Panc1 (cell line): Measurements from ENCODE around the gene RGCC. TPM values are rescaled to one million over a fixed set of nuclear protein-coding genes. Genes with fewer than 3 reads are reported as not detected.

Source experiments
- ATAC-seq: fragments of 200-7000 bp; cut with Tn5 transposase; 2 replicates; pipeline ENCODE4 v1.9.1; 2020; ENCODE audit warnings: mild to moderate bottlenecking, moderate library complexity
- BruUV-seq: library from RNA; stranded (reverse); fragments of 400-500 nt; replicated peaks from 2 replicates; lab custom pipeline; 2021; lab: Mats Ljungman, UMichigan
- CTCF ChIA-PET: fragments of 300-600 bp; sonication (Branson Sonifier 250); formaldehyde crosslinking; loops from one replicate; lab custom pipeline; 2022; ENCODE audit warnings: antibody characterized with exemption; lab: Charles Lee
- POLR2A ChIA-PET: fragments of 300-600 bp; sonication (Branson Sonifier 250); formaldehyde crosslinking; loops from one replicate; lab custom pipeline; 2022; ENCODE audit warnings: antibody characterized with exemption; lab: Charles Lee
- DNase-seq: peaks from one replicate; pipeline ENCODE4 v3.0.0-alpha.2; 2010; ENCODE audit warnings: low read depth, low spot score
- H3K27ac ChIP-seq: 2 replicates; pipeline ENCODE4 v1.5.1; 2011; ENCODE audit warnings: mild to moderate bottlenecking, low read length, inconsistent platforms
- H3K27me3 ChIP-seq: fragments of 200-500 bp; sonication (Bioruptor generic); 2 replicates; pipeline ENCODE4 v1.6.0; 2014; ENCODE audit warnings: low read length, inconsistent platforms; ENCODE audit not compliant: control insufficient read depth, insufficient read depth
- H3K36me3 ChIP-seq: fragments of 200-500 bp; sonication (Bioruptor generic); 2 replicates; pipeline ENCODE4 v1.5.1; 2014; ENCODE audit warnings: inconsistent platforms, mild to moderate bottlenecking, low read length, moderate library complexity; ENCODE audit not compliant: control insufficient read depth, insufficient read depth
- H3K4me1 ChIP-seq: 2 replicates; pipeline ENCODE4 v1.5.1; 2011; ENCODE audit warnings: inconsistent platforms, mild to moderate bottlenecking, low read length, moderate library complexity; ENCODE audit not compliant: control insufficient read depth, insufficient read depth
- H3K4me3 ChIP-seq, 2 experiments: 2 replicates each; pipeline ENCODE4 v1.5.1; 2011 to 2012; ENCODE audit warnings: low read depth in 2 of 2, low read length in 2 of 2, mild to moderate bottlenecking in 2 of 2, inconsistent platforms in 1 of 2, moderate library complexity in 1 of 2
- H3K9me3 ChIP-seq: fragments of 200-500 bp; sonication (Bioruptor generic); 2 replicates; pipeline ENCODE4 v1.5.1; 2014; ENCODE audit warnings: low read depth, mild to moderate bottlenecking, inconsistent platforms, low read length, moderate library complexity; ENCODE audit not compliant: control insufficient read depth, insufficient read depth
- CTCF ChIP-seq: fragments of 450-650 bp; IDR thresholded peaks from 2 replicates; pipeline ENCODE4 v1.5.1; 2017; ENCODE audit warnings: mild to moderate bottlenecking
- POLR2AphosphoS5 ChIP-seq: IDR thresholded peaks from 2 replicates; pipeline ENCODE4 v1.6.1; 2012; ENCODE audit warnings: mild to moderate bottlenecking, low read depth, low read length, moderate library complexity
- SIN3A ChIP-seq: IDR thresholded peaks from 2 replicates; pipeline ENCODE4 v1.6.1; 2012; ENCODE audit warnings: low read depth, mild to moderate bottlenecking, low read length, moderate library complexity, borderline replicate concordance; ENCODE audit not compliant: insufficient read depth
- TCF7L2 ChIP-seq: IDR thresholded peaks from 2 replicates; pipeline ENCODE4 v1.6.1; 2011; ENCODE audit warnings: mild to moderate bottlenecking, low read depth, low read length, inconsistent platforms
- in situ Hi-C: cut with HindIII; loops from 2 replicates; pipeline ENCODE4 v1.10.0; 2016; ENCODE audit warnings: low sequenced_read_pairs, low pct_unique_long_range_greater_than_20kb
- intact Hi-C: fragments of 100-400 bp; cut with micrococcal nuclease; formaldehyde crosslinking; loops from one replicate; pipeline ENCODE4 v1.10.0; 2022; ENCODE audit not compliant: unreplicated experiment
- total RNA-seq: library from RNA; stranded (reverse); gene quantifications from one replicate; pipeline ENCODE4 v1.2.1, GENCODE V29; 2021; ENCODE audit not compliant: unreplicated experiment
- TF ChIP-seq, protein P1 (sequence below), 2 experiments: IDR thresholded peaks; 2 replicates each; pipeline ENCODE4 v1.6.1; 2011 to 2012; ENCODE audit warnings: low read depth in 2 of 2, control low read depth in 1 of 2, low read length in 1 of 2, mild to moderate bottlenecking in 1 of 2, moderate library complexity in 1 of 2; ENCODE audit not compliant: insufficient read depth in 1 of 2

RGCC gene
- total RNA-seq, 1 experiment from 2014 or later, result 6.7 TPM

DNA sequence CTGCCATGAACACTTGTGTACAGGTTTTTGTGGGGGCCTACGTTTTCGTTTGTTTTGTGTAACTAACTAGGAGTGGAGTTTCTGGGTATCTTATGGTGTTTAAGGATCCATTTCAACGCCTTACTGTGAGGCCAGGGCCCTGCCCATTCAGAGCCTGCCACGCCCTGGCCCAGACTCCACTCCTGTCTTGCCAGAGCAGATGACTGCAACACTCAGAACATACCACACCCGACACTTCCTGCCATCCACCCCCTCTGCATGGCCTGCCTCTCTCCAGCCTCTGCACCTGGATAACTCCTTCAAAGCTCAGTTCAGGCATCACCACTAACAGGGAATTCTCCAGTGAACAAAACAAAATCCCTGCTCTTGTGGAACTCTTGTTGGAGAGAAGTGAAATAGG, 43.2 kb downstream of the RGCC start:
- no peaks in the 10 kb centered on the region for H3K4me1 ChIP-seq
- H3K27ac ChIP-seq, result no peak overlapping the region
- no TSS peak for BruUV-seq
- no peaks in the 10 kb centered on the region for H3K36me3 ChIP-seq
- no peak for DNase-seq
- POLR2A ChIA-PET, result no interaction called here
- CTCF ChIA-PET, result no interaction called here
- no peaks in the 10 kb centered on the region for H3K9me3 ChIP-seq
- intact Hi-C loops, result no loop called here
- no peak for ATAC-seq
- no peaks in the 10 kb centered on the region for H3K27me3 ChIP-seq
- in situ Hi-C loops, result no loop called here
- H3K4me3 ChIP-seq, result no peak overlapping the region
- TF ChIP-seq, protein P1, sequence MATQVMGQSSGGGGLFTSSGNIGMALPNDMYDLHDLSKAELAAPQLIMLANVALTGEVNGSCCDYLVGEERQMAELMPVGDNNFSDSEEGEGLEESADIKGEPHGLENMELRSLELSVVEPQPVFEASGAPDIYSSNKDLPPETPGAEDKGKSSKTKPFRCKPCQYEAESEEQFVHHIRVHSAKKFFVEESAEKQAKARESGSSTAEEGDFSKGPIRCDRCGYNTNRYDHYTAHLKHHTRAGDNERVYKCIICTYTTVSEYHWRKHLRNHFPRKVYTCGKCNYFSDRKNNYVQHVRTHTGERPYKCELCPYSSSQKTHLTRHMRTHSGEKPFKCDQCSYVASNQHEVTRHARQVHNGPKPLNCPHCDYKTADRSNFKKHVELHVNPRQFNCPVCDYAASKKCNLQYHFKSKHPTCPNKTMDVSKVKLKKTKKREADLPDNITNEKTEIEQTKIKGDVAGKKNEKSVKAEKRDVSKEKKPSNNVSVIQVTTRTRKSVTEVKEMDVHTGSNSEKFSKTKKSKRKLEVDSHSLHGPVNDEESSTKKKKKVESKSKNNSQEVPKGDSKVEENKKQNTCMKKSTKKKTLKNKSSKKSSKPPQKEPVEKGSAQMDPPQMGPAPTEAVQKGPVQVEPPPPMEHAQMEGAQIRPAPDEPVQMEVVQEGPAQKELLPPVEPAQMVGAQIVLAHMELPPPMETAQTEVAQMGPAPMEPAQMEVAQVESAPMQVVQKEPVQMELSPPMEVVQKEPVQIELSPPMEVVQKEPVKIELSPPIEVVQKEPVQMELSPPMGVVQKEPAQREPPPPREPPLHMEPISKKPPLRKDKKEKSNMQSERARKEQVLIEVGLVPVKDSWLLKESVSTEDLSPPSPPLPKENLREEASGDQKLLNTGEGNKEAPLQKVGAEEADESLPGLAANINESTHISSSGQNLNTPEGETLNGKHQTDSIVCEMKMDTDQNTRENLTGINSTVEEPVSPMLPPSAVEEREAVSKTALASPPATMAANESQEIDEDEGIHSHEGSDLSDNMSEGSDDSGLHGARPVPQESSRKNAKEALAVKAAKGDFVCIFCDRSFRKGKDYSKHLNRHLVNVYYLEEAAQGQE (IDR thresholded peaks at IDR 0.05; ENCODE audit: insufficient read depth in 1 of 2, low read depth in 2 of 2, low read length in 1 of 2), result no peak
- TF ChIP-seq CTCF (no peak), TCF7L2 (no peak), SIN3A (no peak), POLR2AphosphoS5 (no peak)

GRCh38 chr13:41501281-41501680, 43.9 kb downstream of the RGCC start:
- intact Hi-C loops (no loop called here), in situ Hi-C loops (no loop called here)
- no peaks in the 10 kb centered on the region for H3K4me1 ChIP-seq
- no peaks in the 10 kb centered on the region for H3K36me3 ChIP-seq
- H3K9me3 ChIP-seq, result no peaks in the 10 kb centered on the region
- no TSS peak for BruUV-seq
- TF ChIP-seq SIN3A, result no peak
- TF ChIP-seq TCF7L2, result no peak
- TF ChIP-seq POLR2AphosphoS5, result no peak
- TF ChIP-seq CTCF, result no peak
- TF ChIP-seq, protein P1 (IDR thresholded peaks at IDR 0.05; ENCODE audit: insufficient read depth in 1 of 2, low read depth in 2 of 2, low read length in 1 of 2), result no peak
- no peaks in the 10 kb centered on the region for H3K27me3 ChIP-seq
- H3K27ac ChIP-seq, result no peak overlapping the region
- no peak for DNase-seq
- no peak overlapping the region for H3K4me3 ChIP-seq
- ChIA-PET CTCF (no interaction called here), POLR2A (no interaction called here)
- ATAC-seq, result no peak
